Measurements from ENCODE around the gene PHACTR3.

PHACTR3 gene

DNA sequence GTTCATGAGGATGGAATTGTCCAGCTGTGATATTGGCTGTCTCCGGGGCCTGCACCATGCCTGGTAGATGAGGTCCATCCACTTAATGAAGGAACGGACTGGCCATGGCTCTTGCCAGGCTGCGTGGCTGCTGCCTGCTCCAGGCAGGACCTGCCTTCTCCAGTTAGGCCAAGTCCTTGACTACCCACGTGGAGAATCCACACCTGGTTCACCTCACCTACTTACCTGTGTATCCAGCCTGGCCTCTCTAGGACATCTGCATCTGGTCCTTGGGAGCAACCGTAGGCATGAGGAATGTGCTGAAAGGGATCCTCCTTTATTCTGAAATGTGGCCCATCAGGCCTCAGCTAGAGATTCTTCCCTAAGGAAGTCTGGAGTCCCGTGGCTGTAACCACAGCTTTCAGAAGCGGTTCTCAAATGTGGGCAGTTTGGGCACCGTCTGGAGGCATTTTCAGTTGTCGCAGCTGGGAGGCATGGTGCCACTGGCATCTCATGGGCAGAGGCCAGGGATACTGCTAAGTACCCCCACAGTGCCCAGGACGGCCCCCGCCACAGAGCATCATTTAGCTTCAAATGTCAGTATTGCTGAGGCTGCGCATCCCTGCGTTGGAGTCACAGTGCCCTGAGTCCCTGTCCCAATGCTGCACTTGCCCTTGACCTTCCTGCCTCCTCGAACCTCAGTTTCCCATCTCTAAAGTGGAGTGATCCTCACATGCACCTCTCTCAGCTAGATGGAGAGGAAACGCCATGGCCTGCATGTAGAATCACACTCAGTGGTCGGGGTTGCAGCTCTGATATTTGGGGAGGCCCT lies 67.5 kb downstream of the PHACTR3 start:
- no peak for DNase-seq (ENCODE audit: low read depth)

DNA sequence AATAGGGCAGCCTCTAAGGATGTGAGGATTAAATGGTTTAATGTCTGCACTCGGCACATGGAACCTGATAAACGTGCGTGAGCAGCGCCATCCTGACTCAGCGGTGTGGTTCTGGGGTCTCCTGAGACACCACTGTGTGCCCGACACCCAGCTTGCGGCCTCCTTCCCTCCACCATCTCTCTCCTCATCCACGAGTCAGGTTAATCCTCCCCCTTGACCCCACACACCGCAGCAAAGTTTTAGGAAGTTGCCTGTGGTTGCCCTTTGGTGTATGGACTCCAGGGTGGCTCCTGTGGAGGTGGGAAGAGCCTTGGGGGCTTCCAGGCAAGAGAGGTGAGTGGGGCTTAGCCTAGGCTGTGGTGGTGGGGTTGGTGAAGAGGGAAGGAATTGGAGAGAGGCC lies 68.2 kb downstream of the PHACTR3 start:
- no peak for DNase-seq (ENCODE audit: low read depth)

DNA sequence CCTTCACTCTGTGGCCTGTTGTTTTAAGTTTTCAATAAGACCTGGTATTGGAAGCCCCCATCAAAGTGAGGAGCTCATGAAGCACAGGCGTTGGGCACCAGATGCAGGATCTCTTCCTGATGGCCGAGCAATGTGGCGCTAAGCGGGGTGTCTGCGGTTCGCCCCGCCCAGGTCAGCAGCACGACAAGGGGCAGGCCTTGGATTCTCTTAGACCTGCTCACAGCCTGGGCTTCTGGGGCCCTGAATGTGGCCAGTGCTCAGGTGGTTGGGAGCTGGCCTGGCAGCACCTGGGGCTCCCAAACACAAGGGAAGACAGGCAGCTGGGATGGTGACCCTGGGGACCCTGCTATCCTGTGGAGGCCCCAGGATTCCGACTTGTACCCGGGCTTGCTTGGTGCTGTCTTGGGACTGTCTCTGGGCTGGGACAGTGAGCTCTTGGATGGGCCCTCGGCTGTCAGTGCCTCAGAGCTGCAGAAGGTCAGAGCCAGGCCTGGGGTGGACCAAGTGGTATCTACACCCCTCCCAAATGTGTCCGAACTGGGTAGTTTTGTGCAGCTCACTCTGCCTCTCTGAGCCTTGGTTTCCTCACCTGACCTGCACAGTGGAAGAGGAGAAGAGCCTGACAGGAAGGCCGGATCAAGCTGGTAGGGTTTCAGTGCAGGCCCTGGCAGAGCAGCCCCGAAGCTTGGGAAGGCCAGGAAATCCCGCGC lies 69.1 kb downstream of the PHACTR3 start:
- DNase-seq (ENCODE audit: low read depth) = no peak

- DNase-seq (ENCODE audit: low read depth) = no peak
Measured at GRCh38 chr20:59673998-59674445, 69.7 kb downstream of the PHACTR3 start.

- DNase-seq (ENCODE audit: low read depth) = no peak
Measured at GRCh38 chr20:59676126-59676850, 71.9 kb downstream of the PHACTR3 start.

- DNase-seq (ENCODE audit: low read depth) = no peak
Measured at GRCh38 chr20:59676851-59677182, 72.5 kb downstream of the PHACTR3 start.

DNA sequence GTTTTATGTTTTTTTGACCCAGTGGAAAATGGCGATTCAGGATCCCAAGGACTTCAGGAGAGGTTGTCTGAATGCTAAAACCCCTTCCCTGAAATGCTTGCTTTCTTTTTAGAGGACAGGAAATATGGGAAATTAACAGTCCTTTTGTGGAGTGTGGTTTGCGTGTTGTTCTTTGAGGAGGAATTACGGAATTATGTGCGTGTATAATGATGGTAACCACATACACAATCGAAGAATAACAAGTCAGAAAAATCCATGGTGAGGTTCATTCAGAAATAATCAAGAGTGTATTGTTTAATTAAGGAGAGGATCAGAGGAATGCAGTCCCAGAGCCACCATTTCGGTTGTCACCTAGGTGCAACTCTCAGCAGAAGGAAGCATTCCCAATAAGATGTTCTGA lies 73.2 kb downstream of the PHACTR3 start:
- DNase-seq (ENCODE audit: low read depth) = no peak

DNA sequence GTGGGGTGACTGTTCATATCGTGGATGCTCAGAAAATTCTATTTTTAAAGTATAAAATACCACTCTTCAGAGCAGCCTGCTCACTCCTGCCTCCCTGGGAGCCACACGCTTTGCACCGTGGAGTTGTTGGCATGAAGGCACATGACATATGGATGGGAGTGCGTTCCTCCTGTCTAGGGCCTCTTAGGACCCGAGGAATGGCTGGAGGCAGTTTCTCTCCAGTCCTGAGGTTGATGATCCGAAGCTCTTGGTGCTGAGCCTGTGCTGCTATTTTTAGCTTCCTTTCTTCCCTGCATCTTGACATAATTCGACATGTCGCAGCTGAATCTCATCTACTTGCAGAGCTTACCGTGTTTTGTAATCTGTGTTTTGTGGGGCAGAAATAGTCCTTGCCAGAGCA lies 73.9 kb downstream of the PHACTR3 start:
- no peak for DNase-seq (ENCODE audit: low read depth)

DNA sequence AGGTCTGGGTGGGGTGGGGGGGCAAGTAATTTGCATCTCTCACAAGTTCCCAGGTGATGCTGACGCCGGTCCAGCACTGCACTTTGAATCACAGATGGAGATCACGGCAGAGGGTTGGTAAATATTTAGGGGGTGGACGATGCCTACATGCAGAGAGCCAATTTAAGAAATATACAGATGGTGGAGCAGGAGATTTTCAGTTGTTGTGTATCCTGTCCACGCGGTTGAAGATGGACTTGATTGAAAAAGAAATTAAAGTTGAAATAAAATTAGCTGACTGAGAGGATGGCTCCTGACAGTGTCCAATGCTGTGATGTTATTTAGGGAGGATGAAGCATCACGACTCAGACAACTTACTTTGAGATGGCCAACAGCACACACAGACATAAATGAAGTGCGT lies 74.6 kb downstream of the PHACTR3 start:
- no peak for DNase-seq (ENCODE audit: low read depth)

- no peak for DNase-seq (ENCODE audit: low read depth)
Measured at GRCh38 chr20:59680148-59680650, 75.9 kb downstream of the PHACTR3 start.

DNA sequence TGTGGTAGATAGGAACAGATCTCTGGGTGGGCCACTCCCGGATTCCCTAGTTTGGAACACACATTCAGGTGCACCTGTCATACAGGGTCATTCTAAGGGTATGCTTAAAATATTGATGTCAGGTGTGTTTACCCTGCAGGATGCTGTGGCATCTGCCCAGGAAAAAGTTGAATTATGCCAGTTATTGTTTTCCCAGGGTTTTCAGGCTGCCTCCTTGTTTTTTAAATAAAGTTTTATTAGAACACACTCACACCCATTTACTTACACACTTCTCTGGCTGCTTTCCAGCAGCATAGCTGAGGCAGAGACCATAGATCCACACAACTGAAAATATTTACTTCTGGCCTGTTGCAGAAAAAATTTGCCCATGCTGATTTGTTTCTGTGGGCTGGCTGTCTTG lies 76.5 kb downstream of the PHACTR3 start:
- no peak for DNase-seq (ENCODE audit: low read depth)

DNA sequence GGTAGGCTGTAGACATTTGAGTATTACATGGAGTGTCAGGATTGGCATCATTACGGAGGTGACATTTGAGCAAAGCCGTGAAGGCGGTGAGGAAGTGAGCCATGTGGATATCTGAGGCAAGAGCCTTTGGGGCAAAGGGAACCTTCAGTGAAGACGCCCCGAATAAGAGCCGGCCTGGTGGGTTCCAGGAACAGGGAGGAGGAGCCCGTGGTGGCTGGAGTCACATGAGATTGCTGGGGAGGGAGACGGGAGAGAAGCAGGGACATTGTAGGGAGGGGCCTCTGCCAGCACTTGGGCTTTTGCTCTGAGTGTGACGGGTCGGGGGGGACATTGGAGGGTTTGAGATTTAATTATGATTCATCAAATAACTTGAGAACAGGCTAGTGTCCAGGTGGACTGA lies 78.3 kb downstream of the PHACTR3 start:
- DNase-seq (ENCODE audit: low read depth) = no peak

DNA sequence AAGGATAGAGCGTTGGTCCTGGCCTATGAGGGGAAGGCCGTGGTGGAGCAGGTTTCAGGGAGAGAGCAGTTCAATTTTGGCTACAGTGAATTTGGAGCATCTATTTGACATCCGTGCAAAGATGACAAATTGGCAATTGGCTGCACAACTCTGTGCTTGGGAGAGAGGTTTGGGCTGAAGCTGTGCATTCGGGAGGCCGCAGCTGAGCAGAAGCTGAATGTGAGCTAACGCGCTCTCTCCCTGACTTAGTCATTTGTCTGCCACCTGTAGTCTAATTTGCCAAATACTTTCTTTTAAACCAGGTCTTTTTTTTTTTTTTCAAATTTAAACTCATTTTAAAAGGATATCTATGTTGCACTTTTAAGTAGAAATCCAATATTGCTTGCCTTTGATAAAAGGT lies 78.8 kb downstream of the PHACTR3 start:
- no peak for DNase-seq (ENCODE audit: low read depth)

GRCh38 chr20:59684685-59685242 lies 80.4 kb downstream of the PHACTR3 start:
- DNase-seq (ENCODE audit: low read depth) = no peak

DNA sequence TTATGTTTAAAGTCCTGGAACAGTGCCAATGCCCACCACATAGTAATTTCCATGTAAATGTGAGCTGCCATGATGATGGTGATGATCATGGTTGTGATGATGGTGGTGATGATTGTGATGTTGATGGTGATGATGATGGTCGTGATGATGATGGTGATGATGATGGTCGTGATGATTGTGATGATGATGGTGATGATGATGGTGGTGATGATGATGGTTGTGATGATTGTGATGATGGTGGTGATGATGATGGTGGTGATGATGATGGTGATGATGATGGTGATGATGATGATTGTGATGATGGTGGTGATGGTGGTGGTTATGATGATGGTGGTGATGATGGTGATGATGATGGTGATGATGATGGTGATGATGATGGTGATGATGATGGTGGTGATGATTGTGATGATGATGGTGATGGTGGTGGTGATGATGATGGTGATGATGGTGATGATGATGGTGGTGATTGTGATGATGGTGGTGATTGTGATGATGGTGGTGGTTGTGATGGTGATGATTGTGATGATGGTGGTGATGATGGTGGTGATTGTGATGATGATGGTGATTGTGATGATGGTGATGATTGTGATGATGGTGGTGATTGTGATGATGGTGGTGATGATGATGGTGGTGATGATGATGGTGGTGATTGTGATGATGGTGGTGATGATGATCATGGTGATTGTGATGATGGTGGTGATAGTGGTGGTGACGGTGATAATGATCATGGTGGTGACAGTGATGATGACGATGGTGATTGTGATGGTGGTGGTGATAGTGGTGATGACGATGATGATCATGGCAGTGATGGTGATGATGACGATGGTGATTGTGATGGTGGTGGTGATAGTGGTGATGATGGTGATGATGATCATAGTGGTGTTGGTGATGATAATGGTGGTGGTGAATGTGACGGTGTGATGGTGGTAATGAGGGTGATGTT lies 82.3 kb downstream of the PHACTR3 start:
- DNase-seq (ENCODE audit: low read depth) = no peak

DNA sequence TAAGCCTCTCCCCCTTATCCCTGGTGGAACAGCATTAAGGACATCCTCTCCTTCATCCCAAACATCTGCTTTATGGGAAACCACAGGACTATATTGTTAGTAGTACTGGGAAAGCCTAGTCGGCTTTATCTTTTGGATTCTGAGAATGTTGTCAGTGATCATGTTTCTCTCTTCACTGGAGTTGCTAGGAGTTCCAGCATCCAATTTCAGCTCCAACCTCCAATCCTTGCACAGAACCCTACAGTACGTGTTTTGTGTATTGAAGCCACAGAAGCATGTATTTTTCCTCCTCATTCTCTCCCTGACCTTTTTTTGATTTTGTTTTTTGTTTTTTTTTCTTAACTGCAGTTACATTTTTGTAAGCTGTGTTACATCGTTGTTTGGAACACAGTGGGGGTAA lies 84.0 kb downstream of the PHACTR3 start:
- DNase-seq (ENCODE audit: low read depth) = no peak

DNA sequence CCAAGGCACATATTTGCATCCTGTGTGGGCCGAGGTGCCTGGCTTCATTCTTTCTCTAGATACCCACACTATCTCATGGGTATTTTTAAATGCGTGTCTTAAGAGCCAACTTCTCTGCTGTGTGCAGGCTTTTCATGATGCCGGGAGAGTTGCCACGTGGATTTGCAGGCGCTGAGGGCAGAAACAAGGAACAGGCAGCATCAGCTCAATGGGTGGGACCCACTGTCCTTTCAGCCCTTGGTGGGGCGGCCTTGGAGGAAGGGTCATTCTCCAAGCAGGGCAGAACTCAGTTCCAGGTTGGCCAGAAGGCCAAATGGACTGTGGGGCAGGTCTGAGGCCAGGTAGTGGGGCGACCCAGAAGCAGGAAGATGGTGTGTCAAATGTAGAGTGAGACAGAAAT lies 84.7 kb downstream of the PHACTR3 start:
- DNase-seq (ENCODE audit: low read depth) = no peak

- DNase-seq (ENCODE audit: low read depth) = no peak
Measured at GRCh38 chr20:59690101-59690500, 85.8 kb downstream of the PHACTR3 start.

GRCh38 chr20:59690976-59691375 lies 86.6 kb downstream of the PHACTR3 start:
- no peak for DNase-seq (ENCODE audit: low read depth)

DNA sequence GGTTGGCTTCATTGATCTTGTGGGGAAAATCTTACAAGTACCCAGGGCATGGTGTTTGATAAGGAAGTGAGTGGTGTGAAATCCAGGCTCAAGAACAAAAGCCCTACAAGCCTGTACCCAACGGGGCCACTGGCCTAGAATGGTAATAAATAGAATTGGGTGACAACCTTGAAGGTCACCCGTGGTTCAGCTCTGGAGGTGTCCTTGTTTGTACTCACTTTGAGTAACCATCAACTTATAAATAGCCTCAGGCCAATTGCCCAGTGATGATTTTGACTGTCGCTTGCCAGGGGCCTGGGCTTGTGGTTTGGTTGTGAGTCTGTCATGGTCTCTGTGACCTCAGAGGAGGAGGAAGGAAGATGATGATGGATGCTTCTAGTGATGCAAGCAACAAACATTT lies 87.8 kb downstream of the PHACTR3 start:
- DNase-seq (ENCODE audit: low read depth) = no peak

- DNase-seq (ENCODE audit: low read depth) = no peak
Measured at GRCh38 chr20:59693587-59693986, 89.2 kb downstream of the PHACTR3 start.
